Measurements from ENCODE around the gene FXYD5. TPM values are rescaled to one million over a fixed set of nuclear protein-coding genes. Genes with fewer than 3 reads are reported as not detected.

The FXYD5 gene
- polyA plus RNA-seq, 2 of the 4 experiments (the other 2 are of a cell fraction) = 70.8 to 113 TPM

DNA sequence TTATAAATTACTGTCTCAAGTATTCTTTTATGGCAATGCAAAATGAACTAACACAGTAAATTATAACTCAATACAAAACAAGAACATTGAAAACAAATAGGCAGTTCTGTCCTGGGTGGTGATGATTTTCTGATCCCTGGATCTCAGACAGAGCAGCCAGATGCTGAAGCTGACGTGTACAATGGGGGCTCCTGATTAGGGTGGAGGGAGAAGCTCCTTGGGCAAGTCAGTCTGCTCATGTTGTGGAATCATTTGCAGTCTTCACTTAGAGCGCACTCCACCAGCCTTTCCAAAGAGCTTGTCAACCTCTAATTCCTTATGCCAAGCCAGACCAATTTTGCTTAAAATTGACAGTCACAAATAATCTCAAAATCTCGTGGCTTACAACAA, 21.6 kb downstream of the FXYD5 start:
- H3K9me3 ChIP-seq = peaks cover 15% of the 10 kb centered on the region
- FAIRE-seq (peak; percentile 74), ATAC-seq (no peak), DNase-seq (ENCODE audit: low read depth in 1 of 2, low spot score in 1 of 2) (no peak)
- no peak overlapping the region for H3K4me3 ChIP-seq
- CTCF ChIA-PET = interaction anchor here (1.4 to 1.8 kb wide), 3 partner anchors 10 to 41 kb away, joined by 3 to 5 read pairs (median 4); partner anchors contain the start of gene LGI4
- H3K27ac ChIP-seq = no peak overlapping the region
- TF ChIP-seq, protein P1, sequence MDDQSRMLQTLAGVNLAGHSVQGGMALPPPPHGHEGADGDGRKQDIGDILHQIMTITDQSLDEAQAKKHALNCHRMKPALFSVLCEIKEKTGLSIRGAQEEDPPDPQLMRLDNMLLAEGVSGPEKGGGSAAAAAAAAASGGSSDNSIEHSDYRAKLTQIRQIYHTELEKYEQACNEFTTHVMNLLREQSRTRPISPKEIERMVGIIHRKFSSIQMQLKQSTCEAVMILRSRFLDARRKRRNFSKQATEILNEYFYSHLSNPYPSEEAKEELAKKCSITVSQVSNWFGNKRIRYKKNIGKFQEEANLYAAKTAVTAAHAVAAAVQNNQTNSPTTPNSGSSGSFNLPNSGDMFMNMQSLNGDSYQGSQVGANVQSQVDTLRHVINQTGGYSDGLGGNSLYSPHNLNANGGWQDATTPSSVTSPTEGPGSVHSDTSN (IDR thresholded peaks at IDR 0.05) = no peak
- TF ChIP-seq CHD2 (IDR thresholded peaks at IDR 0.05; ENCODE audit: low read length, partially characterized antibody) (no peak), CEBPB (IDR thresholded peaks at IDR 0.05) (no peak), RCOR1 (IDR thresholded peaks at IDR 0.05; ENCODE audit: low read depth, low read length) (no peak), HOXA7 (CRISPR knock-in tag; IDR thresholded peaks at IDR 0.05) (no peak), ZFP36 (IDR thresholded peaks at IDR 0.05; ENCODE audit: borderline replicate concordance, partially characterized antibody) (no peak), RARB (CRISPR knock-in tag; IDR thresholded peaks at IDR 0.05) (no peak), NR3C1 (IDR thresholded peaks at IDR 0.05) (no peak), CHD4 (IDR thresholded peaks at IDR 0.05; ENCODE audit: borderline replicate concordance) (no peak), TP53 (CRISPR knock-in tag; IDR thresholded peaks at IDR 0.05) (no peak), KDM1A (IDR thresholded peaks at IDR 0.05; ENCODE audit: low read depth) (no peak), RNF2 (IDR thresholded peaks at IDR 0.05; ENCODE audit: borderline replicate concordance, low read depth) (no peak), HOXB5 (CRISPR knock-in tag; IDR thresholded peaks at IDR 0.05) (no peak), EHF (CRISPR knock-in tag; IDR thresholded peaks at IDR 0.05) (no peak)
- TF ChIP-seq, protein P2, sequence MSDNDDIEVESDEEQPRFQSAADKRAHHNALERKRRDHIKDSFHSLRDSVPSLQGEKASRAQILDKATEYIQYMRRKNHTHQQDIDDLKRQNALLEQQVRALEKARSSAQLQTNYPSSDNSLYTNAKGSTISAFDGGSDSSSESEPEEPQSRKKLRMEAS (IDR thresholded peaks at IDR 0.05) = no peak
- TF ChIP-seq, protein P3, sequence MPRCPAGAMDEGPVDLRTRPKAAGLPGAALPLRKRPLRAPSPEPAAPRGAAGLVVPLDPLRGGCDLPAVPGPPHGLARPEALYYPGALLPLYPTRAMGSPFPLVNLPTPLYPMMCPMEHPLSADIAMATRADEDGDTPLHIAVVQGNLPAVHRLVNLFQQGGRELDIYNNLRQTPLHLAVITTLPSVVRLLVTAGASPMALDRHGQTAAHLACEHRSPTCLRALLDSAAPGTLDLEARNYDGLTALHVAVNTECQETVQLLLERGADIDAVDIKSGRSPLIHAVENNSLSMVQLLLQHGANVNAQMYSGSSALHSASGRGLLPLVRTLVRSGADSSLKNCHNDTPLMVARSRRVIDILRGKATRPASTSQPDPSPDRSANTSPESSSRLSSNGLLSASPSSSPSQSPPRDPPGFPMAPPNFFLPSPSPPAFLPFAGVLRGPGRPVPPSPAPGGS (IDR thresholded peaks at IDR 0.05) = no peak
- TF ChIP-seq, protein P4, sequence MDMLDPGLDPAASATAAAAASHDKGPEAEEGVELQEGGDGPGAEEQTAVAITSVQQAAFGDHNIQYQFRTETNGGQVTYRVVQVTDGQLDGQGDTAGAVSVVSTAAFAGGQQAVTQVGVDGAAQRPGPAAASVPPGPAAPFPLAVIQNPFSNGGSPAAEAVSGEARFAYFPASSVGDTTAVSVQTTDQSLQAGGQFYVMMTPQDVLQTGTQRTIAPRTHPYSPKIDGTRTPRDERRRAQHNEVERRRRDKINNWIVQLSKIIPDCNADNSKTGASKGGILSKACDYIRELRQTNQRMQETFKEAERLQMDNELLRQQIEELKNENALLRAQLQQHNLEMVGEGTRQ (IDR thresholded peaks at IDR 0.05) = no peak
- TF ChIP-seq, protein P5, sequence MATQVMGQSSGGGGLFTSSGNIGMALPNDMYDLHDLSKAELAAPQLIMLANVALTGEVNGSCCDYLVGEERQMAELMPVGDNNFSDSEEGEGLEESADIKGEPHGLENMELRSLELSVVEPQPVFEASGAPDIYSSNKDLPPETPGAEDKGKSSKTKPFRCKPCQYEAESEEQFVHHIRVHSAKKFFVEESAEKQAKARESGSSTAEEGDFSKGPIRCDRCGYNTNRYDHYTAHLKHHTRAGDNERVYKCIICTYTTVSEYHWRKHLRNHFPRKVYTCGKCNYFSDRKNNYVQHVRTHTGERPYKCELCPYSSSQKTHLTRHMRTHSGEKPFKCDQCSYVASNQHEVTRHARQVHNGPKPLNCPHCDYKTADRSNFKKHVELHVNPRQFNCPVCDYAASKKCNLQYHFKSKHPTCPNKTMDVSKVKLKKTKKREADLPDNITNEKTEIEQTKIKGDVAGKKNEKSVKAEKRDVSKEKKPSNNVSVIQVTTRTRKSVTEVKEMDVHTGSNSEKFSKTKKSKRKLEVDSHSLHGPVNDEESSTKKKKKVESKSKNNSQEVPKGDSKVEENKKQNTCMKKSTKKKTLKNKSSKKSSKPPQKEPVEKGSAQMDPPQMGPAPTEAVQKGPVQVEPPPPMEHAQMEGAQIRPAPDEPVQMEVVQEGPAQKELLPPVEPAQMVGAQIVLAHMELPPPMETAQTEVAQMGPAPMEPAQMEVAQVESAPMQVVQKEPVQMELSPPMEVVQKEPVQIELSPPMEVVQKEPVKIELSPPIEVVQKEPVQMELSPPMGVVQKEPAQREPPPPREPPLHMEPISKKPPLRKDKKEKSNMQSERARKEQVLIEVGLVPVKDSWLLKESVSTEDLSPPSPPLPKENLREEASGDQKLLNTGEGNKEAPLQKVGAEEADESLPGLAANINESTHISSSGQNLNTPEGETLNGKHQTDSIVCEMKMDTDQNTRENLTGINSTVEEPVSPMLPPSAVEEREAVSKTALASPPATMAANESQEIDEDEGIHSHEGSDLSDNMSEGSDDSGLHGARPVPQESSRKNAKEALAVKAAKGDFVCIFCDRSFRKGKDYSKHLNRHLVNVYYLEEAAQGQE (IDR thresholded peaks at IDR 0.05) = no peak
- TF ChIP-seq, protein P6, sequence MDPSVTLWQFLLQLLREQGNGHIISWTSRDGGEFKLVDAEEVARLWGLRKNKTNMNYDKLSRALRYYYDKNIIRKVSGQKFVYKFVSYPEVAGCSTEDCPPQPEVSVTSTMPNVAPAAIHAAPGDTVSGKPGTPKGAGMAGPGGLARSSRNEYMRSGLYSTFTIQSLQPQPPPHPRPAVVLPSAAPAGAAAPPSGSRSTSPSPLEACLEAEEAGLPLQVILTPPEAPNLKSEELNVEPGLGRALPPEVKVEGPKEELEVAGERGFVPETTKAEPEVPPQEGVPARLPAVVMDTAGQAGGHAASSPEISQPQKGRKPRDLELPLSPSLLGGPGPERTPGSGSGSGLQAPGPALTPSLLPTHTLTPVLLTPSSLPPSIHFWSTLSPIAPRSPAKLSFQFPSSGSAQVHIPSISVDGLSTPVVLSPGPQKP (IDR thresholded peaks at IDR 0.05; ENCODE audit: low read depth, low read length) = no peak
- H3K4me1 ChIP-seq = no peaks in the 10 kb centered on the region
- WGBS (ENCODE audit: missing lambda C conversion rate) = 43% methylated on average over 3 of the region's 3 CpGs
- POLR2A ChIA-PET = interaction anchor here (0.5 kb wide), 1 partner anchor 58 kb away, joined by 4 read pairs; no protein-coding TSS in a partner anchor
- H3K4me2 ChIP-seq = no peak overlapping the region
